Measurements from ENCODE around the gene SIGLEC14. TPM values are rescaled to one million over a fixed set of nuclear protein-coding genes. Genes with fewer than 3 reads are reported as not detected.

SIGLEC14 gene
- total and polyA plus RNA-seq, 2 experiments from 2014 or later, result not detected

- TF ChIP-seq REST (IDR thresholded peaks at IDR 0.05; ENCODE audit: unreplicated experiment), result no peak
- no peak for TF ChIP-seq CREB1 (CRISPR knock-in tag; IDR thresholded peaks at IDR 0.05; ENCODE audit: low read depth)
- TF ChIP-seq JUNB (IDR thresholded peaks at IDR 0.05; ENCODE audit: unreplicated experiment), result no peak
- no peak for TF ChIP-seq EZH2phosphoT487 (IDR thresholded peaks at IDR 0.05; ENCODE audit: unreplicated experiment)
- no peak for TF ChIP-seq POLR2AphosphoS5 (IDR thresholded peaks at IDR 0.05; ENCODE audit: low read depth)
- TF ChIP-seq ETS1 (IDR thresholded peaks at IDR 0.05), result no peak
- TF ChIP-seq CTCF (conservative IDR thresholded peaks at IDR 0.05; ENCODE audit: low read depth in 2 of 2), result no peak
These were observed 47.2 kb upstream of the SIGLEC14 start (continued) for GRCh38 chr19:51693819-51694218.

GRCh38 chr19:51693260-51693659 lies 46.6 kb upstream of the SIGLEC14 start, which contains the start of gene SPACA6:
SPACA6 (plus strand) TSS chr19:51693330; CDS start chr19:51693527, 197 bp downstream.
- peaks cover 16% of the 10 kb centered on the region; the same call in 1 of the 2 replicates for H3K79me2 ChIP-seq (replicated peaks; ENCODE audit: insufficient read depth)
- ATAC-seq, result no peak
- no peaks in the 10 kb centered on the region for H3K36me3 ChIP-seq (ENCODE audit: insufficient read depth)
- no peak within 1 kb of the TSS for H2AFZ ChIP-seq
- H3K27me3 Mint-ChIP-seq (ENCODE audit: insufficient read depth, low read depth, poor library complexity), result peaks cover 13% of the 10 kb centered on the region
- peak within 1 kb of the TSS; percentile 11; the same call in 1 of the 3 replicates for H3K4me3 Mint-ChIP-seq
- H3K4me1 ChIP-seq (ENCODE audit: insufficient read depth), result peaks cover 10% of the 10 kb centered on the region; the same call in 1 of the 2 replicates
- no peaks in the 10 kb centered on the region for H3K9me2 ChIP-seq (ENCODE audit: insufficient read depth)
- no peaks in the 10 kb centered on the region for H3K27me3 ChIP-seq (ENCODE audit: insufficient read depth)
- H3K4me2 ChIP-seq, result peak within 1 kb of the TSS; percentile 98; the same call in 1 of the 2 replicates
- DNase-seq (ENCODE audit: low spot score), result no peak
- no peak within 1 kb of the TSS for H3K27ac ChIP-seq (ENCODE audit: low read depth)
- no peaks in the 10 kb centered on the region; the same call in 1 of the 2 replicates for H4K20me1 ChIP-seq (replicated peaks; ENCODE audit: insufficient read depth)
- peaks cover 3% of the 10 kb centered on the region for H3K9me3 Mint-ChIP-seq
- H3K4me3 ChIP-seq, result peak within 1 kb of the TSS; percentile 76; the same call in 1 of the 2 replicates
- H3K36me3 Mint-ChIP-seq (ENCODE audit: low read depth), result peaks cover 29% of the 10 kb centered on the region; the same call in 2 of the 3 replicates
- peaks cover 29% of the 10 kb centered on the region for H3K4me1 Mint-ChIP-seq
- 0 out of 2 replicates have a peak, but pooled peaks cover 4% of the 10 kb centered on the region for H3F3A ChIP-seq (replicated peaks; ENCODE audit: low read depth)
- H3K27ac Mint-ChIP-seq, result no peak within 1 kb of the TSS
- TF ChIP-seq REST (IDR thresholded peaks at IDR 0.05; ENCODE audit: unreplicated experiment) (no peak), ETS1 (IDR thresholded peaks at IDR 0.05) (no peak)

All from GM23338 (cell line).